Non-pigmented ciliary epithelial cell (primary cell): ENCODE measurements around the gene AKAP13.

Experiments
- DNase-seq: peaks from one replicate; pipeline ENCODE4 v3.0.0-alpha.2; 2010; ENCODE audit warnings: low read depth

The AKAP13 gene

DNA sequence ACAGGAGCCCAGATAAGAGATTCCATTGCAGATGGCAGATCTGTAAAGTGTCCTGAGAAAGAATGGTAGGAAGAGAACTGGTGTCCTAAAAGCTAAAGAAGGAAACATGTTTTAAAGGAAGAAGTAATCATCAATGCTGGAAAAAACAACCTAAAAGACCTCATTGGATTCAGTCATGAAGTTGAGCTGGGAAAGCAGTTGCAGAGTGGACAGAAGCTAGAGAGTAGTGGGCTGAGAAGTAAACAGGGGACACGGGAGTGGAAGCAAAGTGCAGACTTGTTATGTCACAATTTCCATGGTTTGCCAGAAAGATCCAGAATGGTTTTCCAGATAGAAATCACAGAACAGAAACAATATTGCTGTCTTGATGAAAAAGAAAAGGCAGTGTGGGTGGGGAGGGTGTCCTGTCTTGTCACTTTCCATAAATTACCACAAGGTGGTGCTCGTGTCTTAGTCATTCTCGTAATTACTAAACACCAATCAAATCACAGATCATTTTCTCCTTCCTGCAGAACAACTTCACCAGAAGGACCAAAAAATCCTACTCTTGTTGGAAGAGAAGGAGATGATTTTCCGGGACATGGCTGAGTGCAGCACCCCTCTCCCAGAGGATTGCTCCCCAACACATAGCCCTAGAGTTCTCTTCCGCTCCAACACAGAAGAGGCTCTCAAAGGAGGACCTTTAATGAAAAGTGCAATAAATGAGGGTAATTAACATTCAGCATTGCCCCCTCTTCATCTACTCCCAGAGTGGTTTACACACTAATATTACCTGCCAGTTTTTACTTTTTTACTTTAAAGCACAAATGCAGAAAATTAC lies 349.8 kb downstream of the AKAP13 start:
- DNase-seq = no peak

GRCh38 chr15:85733416-85733815 lies 353.0 kb downstream of the AKAP13 start:
- no peak for DNase-seq

GRCh38 chr15:85737061-85737460 lies 356.7 kb downstream of the AKAP13 start:
- DNase-seq = no peak

DNA sequence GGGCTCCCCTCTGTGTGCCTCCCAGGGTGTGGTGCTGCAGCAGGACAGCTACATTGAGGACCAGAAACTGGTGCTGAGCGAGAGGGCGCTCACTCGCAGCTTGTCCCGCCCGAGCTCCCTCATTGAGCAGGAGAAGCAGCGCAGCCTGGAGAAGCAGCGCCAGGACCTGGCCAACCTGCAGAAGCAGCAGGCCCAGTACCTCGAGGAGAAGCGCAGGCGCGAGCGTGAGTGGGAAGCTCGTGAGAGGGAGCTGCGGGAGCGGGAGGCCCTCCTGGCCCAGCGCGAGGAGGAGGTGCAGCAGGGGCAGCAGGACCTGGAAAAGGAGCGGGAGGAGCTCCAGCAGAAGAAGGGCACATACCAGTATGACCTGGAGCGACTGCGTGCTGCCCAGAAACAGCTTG lies 360.6 kb downstream of the AKAP13 start:
- no peak for DNase-seq

DNA sequence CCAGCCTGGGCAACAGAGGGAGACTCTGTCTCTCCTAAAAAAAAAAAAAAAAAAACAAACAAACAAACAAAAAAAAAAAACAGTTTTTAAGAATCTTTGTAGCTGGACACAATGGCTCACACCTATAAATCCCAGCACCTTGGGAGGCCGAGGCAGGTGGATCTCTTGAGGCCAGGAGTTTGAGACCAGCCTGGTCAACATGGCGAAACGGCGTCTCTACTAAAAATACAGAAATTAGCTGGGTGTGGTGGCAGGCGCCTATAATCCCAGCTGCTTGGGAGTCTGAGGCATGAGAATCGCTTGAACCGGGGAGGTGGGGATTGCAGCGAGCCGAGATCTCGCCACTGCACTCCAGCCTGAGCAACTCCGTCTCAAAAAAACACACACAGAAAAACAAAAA lies 361.3 kb downstream of the AKAP13 start:
- no peak for DNase-seq

DNA sequence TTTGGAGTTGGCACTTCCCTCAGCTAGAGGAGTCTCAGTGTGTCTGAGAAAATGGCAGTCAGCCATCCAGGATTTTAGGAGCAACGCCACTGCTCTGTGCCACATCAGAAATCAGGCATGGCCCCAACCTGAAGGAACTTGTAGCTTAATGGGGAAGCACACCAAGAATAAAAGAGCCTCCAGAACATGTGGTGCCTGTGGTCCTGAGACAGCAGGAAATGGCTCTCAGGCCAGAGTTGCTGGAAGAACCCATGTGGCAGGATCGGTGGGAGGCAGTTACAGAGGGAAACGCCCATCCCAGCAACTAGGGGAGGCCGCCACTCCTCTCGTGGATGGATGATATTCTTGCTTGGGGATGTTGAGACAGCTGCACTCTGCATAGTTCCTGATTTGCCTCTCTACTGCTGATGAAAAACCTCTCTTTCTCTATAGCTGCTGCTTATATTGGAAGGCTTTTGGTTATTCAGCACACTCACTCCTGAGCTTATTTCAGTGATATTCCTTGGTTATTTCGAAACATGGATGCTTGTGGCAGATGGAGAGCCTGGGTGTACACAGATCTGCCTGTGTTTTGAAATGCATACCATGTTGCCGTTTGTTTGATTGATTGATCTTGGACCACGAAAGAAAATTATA lies 361.9 kb downstream of the AKAP13 start:
- DNase-seq = no peak

DNA sequence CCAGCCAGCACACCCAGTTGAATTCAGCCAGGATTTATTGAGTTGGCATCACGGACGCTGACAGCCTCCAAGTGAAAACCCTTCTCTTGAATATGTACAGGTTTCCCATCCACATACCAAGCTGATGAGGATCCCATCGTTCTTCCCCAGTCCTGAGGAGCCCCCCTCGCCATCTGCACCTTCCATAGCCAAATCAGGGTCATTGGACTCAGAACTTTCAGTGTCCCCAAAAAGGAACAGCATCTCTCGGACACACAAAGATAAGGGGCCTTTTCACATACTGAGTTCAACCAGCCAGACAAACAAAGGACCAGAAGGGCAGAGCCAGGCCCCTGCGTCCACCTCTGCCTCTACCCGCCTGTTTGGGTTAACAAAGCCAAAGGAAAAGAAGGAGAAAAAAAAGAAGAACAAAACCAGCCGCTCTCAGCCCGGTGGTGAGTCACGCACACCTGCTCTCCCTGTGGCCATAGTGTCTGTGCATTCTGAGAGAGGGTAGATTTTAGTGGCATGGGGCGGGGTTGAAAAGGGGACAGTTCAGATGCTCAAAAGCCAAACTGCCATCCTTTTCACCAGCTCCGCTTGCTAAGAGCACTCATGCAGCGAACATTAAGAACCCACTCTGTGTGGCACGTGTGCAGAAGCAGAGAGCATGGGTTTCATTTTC lies 363.1 kb downstream of the AKAP13 start:
- no peak for DNase-seq

DNA sequence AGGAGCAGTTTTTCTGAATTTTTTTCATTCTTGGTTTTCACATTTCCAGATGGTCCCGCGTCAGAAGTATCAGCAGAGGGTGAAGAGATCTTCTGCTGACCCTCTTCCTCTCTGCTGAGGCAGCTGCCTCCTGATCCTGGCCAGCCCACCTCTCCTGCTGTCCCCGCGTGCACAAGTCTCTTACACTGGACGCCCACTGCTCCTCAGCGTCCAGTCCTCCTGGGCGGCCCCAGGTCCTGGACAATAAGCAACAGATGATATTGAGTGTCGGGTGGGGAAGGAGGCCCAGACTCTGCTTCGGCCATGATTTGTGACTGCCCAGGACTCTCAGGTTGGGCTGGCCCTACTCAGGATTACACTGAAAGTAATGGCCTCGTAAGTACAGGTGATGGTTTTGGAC lies 364.2 kb downstream of the AKAP13 start:
- no peak for DNase-seq

DNA sequence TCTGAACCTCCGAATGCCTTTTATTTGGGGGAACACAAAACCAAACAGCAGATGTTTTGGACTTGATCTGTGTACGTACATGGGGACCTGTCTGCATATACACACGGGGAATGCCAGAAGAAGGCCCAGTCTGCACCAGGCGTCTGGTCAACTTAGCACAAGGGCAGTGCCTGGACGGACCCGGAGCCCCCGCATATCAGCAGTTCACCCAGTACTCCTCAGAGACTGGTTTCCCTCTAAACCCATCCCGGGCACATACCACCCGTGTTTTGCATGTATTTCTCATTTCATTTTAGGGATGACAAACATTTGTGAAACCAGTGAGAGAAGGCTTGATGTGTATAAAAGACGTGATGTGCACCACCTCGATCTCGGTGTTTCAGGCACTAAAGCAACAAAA lies 364.6 kb downstream of the AKAP13 start:
- DNase-seq = no peak

DNA sequence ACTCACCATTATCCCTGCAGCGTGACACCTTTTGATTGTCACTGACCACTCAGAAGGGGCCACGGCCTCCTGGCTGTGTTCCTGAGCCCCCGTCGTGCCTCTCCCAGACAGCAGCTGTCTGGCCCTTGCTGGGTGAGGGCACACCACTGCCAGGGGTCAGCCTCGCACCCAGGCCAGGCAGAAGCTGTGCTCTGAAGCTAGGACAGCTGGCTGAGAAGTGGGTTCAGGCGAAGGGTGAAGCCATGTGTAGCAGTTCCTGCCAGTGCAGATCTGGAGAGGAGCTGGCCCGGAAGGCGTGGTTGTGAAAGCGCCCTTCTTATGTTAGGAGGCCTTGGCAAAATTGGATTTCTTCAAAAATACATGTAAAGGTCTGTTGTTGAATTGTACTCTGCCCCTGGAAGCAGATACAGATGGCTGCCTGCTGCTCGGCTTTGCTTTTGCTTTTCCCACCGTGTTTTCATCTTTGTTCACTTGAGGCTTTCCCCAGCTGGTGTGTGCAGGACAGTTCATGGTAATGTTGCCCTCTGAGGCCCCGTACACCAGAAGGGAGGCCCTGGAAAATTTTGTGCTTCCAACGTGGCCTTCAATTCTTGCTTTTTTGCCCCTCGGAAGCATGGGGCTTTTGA lies 365.2 kb downstream of the AKAP13 start:
- DNase-seq = no peak

DNA sequence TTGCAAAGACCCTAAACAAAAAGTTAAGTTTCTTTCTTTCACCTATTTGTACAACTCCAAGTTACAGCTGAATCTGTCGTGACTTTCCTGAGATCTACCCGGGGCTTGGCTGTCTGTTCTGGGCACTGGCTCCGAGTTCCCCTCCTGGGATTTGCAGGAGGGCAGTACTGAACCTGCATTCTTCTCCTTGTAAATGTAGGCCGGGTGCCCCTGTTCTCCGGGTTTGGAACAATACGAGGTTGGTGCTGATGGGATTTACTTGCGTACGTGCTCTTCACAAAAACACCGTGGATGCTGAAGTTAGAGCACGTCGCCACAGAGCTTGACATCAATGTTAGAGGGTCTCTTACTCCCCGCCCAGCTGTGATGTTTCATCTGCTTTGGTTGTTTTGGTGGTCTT lies 366.2 kb downstream of the AKAP13 start:
- DNase-seq = no peak

DNA sequence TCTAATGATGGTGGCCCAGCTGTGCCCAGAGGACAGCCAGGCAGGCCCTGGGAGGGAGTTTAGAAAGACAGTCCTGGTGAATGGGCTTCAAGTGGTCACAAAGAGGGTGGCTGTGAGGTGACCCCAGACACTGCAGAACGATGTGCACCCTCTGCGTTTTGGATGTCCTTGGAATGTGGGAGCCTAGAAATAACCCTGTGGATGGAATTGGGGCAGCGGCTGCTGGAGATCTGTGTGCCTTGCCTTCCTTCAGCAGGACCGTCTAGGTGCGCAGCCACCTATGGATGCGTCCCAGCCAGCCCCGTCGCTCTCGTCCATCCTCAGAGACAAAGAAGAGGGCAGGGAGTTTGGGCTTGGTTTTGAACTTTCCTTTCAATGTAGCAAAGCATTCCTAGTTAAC lies 367.8 kb downstream of the AKAP13 start:
- no peak for DNase-seq

- DNase-seq = no peak
Measured at GRCh38 chr15:85748729-85749128, 368.3 kb downstream of the AKAP13 start.

DNA sequence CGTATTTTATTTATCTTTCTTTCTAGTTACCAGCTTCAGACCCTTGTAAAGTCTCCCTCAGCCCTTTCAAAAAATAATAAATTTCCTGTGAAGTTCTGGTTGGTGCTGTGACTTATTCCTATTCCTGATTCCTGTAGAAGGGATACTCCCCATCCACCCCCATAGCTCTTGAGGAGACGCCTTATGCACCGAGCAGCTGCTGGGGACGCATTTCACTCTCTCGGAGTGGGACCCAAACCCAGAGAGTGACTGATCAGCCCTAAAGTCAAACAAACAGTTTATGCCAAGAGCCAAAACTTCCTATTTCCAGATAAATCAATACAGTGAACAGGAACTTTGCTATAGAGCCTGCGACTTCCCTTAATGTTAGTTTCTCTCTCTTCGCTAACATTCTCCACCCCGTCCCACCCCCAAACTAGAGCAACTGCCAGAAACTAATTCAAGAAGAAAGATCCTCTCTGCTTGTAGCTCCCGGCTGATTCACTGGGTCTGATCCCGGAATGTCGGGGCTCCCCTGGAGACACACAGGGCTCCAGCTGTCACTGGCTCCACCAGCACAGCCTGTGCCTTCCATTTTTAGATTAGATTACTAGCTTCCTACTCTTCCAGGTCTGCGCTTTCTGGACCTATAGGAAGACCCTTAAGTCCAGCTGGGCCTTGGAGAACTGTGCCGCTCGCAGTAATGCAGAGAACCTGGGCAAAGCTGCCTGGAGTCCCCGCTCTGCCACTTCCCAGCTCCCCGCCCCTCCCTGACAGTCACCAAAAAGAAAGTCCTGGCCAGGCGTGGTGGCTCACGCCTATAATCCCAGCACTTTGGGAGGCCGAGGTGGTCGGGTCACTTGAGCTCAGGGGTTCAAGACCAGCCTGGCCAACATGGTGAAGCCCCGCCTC lies 369.1 kb downstream of the AKAP13 start:
- no peak for DNase-seq

DNA sequence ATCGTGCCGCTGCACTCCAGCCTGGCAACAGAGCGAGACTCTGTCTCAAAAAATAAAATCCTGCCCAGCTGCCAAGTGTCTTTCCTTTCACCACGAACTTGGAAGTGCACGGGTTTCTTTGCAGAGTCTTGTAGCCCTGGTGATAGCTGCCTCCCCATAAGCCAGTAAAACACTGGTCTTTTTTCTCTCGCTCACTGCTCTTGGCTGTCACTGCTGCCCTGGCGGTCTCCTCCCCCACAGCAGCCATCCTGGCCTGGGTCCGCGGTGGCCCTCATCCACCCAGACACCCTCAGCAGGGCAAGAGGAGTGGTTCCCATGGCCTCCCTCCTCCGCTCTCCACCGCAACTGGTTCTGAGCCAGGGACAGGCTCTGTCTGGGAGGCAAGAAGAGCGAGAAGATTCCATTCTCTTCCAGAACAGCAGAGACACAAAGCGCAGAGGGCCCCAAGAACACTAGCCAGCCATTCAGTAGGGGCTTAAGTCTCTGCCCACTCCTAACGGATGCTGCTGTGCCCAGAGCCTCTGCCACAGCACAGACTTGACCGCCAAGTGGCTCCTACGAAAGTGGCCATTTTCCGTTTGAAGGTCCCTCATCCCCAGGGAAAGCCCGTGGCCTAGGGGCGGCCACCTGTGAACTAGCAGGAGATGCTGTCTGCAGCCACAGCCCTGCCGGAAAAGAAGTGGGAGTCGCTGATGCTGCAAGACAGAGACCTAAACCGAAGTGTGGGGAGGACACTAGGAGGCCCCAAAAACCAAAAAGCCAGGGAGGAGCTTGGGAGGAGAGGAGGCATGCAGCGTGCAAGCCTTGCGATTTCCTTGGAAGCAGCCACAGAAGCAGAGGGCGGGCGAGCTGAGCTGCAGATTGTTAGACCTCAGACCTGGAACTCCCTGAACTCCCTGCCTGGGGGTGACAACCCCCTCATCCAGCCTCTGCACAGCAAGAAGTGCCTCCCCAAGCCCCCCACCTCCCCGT lies 370.2 kb downstream of the AKAP13 start:
- no peak for DNase-seq

DNA sequence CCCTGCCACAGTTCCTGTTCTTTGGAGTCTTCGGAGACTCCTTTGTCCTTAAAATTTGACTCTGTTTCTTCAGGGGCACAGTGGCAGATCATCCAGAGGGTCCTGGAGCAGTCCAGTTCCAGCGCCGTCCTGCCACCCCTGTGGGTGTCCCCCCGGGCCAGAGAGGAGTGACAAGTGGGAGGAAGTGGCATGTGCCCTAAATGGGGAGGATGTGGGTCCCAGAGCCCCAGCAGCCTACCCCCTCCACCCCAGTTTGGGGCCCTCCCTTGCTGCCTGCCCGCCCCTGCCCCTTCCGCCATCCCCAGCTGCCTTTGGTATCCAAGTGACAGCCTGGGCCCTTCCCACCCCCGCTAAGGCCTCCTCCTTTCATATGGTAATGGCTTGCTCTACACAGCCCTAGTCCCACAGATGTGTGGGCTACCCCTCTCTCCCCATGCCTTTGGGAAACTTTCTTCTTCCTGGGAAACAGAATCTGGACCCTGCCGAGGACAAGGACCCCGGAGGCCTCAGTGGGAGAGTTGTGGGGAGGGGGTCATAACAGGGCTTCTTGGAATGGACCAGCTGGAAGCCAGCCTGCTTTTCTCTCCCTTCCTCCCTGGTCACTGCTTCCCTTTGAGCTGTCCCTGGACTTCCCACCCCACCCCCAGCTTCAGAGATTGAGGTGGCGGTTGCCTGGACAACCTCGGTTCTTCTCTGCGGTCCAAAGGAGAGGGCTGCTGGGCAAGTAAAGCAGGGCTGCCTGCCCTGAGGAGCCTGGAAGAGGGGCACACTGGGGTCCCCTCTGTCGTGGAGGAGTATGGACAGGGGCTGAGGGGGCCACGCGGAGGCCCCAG lies 371.1 kb downstream of the AKAP13 start:
- no peak for DNase-seq

GRCh38 chr15:85752124-85752475 lies 371.7 kb downstream of the AKAP13 start:
- DNase-seq = no peak

- no peak for DNase-seq
Measured at GRCh38 chr15:85752491-85752961, 372.1 kb downstream of the AKAP13 start.

DNA sequence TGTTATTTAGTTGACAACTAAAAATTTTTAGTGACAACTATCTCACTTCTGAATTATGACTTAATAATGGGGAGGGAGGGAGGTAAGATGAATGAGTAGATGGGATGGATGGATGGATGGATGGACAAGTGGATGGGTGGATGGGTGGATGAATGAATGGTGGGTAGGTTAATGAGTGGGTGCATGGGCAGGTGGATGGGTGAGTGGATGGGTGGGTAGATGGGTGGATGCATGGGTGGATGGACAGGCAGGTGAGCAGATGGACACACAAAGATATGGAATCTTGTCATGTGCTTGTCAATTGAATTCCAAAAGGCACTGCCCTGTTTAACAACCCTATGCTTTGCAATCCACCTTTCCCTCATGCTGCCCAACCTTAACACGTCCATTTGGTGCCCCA lies 372.9 kb downstream of the AKAP13 start:
- no peak for DNase-seq
